Gastroesophageal sphincter (tissue), 4 donors: ENCODE data around the gene PIK3IP1. TPM values are rescaled to one million over a fixed set of nuclear protein-coding genes. Genes with fewer than 3 reads are reported as not detected.

Source experiments
- ATAC-seq: fragments of 150-250 bp; one replicate; pipeline ENCODE4 v1.9.1; 2016; ENCODE audit warnings: mild to moderate bottlenecking, moderate library complexity
- H3K27ac ChIP-seq, 4 donors: fragments of 200-600 bp; sonication (generic) in 3 of 4; 1 replicate in 3 of 4; 2 replicates in 1 of 4; pipeline ENCODE4 v1.5.1; 2016 to 2019
- H3K27me3 ChIP-seq: fragments of 200-600 bp; sonication (generic); one replicate; pipeline ENCODE4 v1.5.1; 2019
- H3K36me3 ChIP-seq, 2 donors: fragments of 200-600 bp; sonication (generic); one replicate each; pipeline ENCODE4 v1.5.1; 2019; ENCODE audit warnings: control low read depth in 1 of 2
- H3K4me1 ChIP-seq, 3 donors: fragments of 200-600 bp; sonication (generic); 1 replicate in 2 of 3; 2 replicates in 1 of 3; pipeline ENCODE4 v1.5.1; 2016 to 2019; ENCODE audit warnings: control low read depth in 2 of 3
- H3K4me3 ChIP-seq, 2 donors: fragments of 200-600 bp; sonication (generic); one replicate each; pipeline ENCODE4 v1.5.1; 2019; ENCODE audit warnings: mild to moderate bottlenecking in 1 of 2, moderate library complexity in 1 of 2
- H3K9me3 ChIP-seq, 3 donors: fragments of 200-600 bp; sonication (generic); one replicate each; pipeline ENCODE4 v1.5.1; 2017 to 2019; ENCODE audit warnings: control low read depth in 2 of 3
- EP300 ChIP-seq: sonication (generic); formaldehyde crosslinking; IDR thresholded peaks from one replicate; pipeline ENCODE4 v1.6.1; 2017; ENCODE audit warnings: antibody characterized with exemption, mild to moderate bottlenecking
- POLR2A ChIP-seq, 2 donors: fragments of 450-650 bp; IDR thresholded peaks; one replicate each; pipeline ENCODE4 v1.6.1; 2017; ENCODE audit warnings: antibody characterized with exemption in 2 of 2, mild to moderate bottlenecking in 2 of 2, moderate library complexity in 1 of 2
- POLR2AphosphoS5 ChIP-seq: sonication (generic); formaldehyde crosslinking; IDR thresholded peaks from one replicate; pipeline ENCODE4 v1.6.1; 2017; ENCODE audit warnings: antibody characterized with exemption
- WGBS, 2 donors: methylation state at CpG; one replicate each; pipeline ENCODE4 v1.1.5; 2018; ENCODE audit warnings: low coverage in 1 of 2; 5-methylcytosine and 5-hydroxymethylcytosine counted together
- total RNA-seq, 4 donors: library from RNA; depleted of rRNA; stranded (reverse); fragments of >200 nt; gene quantifications; one replicate each; pipeline ENCODE4 v1.1.0, GENCODE V29; 2016
- TF ChIP-seq, protein P1 (sequence below), 4 experiments: fragments of 200-600 bp in 2 of 4; fragments of 450-650 bp in 2 of 4; sonication (generic) in 1 of 4; IDR thresholded peaks; one replicate each; pipeline ENCODE4 v1.5.1; 2017 to 2019; ENCODE audit warnings: antibody characterized with exemption in 4 of 4, mild to moderate bottlenecking in 2 of 4, moderate library complexity in 2 of 4

The PIK3IP1 gene
- total RNA-seq, 4 donors from 2014 or later, result 28.8 to 53.7 (median 37.8) TPM

DNA sequence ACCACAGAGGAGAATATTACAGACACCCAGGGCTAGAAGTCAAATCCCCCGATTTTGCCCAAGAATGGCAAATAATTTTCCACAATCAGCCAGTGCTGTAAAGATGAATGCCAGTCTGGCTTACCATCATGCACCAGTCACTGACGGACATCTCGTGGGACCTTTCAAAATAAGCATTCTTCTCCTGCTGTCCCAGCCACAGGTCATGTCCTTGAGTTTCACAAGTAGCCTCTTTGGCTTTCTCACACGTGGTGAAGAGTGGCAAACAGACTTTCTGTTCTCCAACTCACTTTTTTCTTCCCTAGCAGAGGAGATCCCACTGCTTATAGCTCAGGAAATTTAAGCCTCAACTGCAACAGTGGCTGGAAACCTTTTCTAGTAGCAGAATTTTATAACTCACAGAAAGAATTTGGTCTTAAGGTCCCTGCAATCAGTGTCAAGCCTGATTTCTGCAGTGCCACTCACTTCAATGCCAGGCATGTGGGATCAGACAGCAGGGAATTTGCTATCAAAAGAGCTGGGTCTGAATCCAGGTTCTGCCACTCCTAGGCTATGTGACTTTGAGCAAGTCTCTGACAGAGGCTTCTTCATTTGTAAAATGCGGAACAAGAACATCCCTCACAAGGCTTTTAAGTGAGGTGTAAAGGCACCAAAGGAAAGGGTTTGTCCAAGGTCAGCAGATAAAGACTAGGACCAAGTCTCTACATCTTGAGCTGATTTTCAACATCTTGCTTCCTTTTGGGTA lies 3.6 kb downstream of the PIK3IP1 start:
- Histone ChIP-seq H3K36me3 (peaks cover 0 to 59% of the 10 kb centered on the region in 2 donors), H3K4me3 (peak overlapping the region in 1 of 2 donors; percentile 86), H3K27me3 (no peaks in the 10 kb centered on the region), H3K9me3 (no peaks in the 10 kb centered on the region), H3K27ac (peak overlapping the region in 3 of 4 donors; percentile 93 to 99 (median 98)), H3K4me1 (peaks cover 0 to 75% (median 18%) of the 10 kb centered on the region in 3 donors)
- TF ChIP-seq EP300 (no peak), POLR2A (IDR thresholded peaks at IDR 0.05) (no peak), POLR2AphosphoS5 (no peak)
- TF ChIP-seq, protein P1, sequence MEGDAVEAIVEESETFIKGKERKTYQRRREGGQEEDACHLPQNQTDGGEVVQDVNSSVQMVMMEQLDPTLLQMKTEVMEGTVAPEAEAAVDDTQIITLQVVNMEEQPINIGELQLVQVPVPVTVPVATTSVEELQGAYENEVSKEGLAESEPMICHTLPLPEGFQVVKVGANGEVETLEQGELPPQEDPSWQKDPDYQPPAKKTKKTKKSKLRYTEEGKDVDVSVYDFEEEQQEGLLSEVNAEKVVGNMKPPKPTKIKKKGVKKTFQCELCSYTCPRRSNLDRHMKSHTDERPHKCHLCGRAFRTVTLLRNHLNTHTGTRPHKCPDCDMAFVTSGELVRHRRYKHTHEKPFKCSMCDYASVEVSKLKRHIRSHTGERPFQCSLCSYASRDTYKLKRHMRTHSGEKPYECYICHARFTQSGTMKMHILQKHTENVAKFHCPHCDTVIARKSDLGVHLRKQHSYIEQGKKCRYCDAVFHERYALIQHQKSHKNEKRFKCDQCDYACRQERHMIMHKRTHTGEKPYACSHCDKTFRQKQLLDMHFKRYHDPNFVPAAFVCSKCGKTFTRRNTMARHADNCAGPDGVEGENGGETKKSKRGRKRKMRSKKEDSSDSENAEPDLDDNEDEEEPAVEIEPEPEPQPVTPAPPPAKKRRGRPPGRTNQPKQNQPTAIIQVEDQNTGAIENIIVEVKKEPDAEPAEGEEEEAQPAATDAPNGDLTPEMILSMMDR (IDR thresholded peaks at IDR 0.05), result no peak
- no peak for ATAC-seq
- 65 to 74% methylated on average over 4 to 5 of the region's 5 CpGs for WGBS, 2 donors

DNA sequence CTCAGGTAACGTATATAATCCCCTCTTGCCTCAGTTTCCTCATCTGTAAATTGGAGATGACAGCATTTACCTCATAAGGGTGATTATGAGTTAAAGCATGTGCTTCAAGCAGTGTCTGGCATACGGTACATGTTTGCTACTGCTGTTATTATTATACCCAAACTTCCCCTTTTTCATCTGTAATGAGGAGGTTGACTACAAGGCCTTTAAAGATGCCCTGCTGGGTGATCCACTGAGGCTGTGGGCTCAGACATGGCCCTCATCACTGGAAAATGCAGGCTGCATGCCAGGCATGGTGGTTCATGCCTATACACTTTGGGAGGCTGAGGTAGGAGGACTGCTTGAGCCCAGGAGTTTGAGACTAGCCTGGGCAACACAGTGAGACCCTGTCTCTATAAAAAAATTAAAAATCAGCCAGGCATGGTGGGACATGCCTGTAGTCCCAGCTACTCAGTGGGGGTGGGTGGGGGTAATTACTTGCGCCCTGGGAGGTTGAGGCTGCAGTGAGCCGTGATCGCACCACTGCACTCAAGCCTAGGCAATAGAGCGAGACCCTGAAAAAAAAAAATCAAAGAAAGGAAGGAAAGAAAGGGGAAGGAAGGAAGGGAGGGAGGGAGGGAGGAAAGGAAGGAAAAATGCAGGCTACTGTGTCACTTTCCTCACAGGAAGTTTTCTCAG lies 4.3 kb downstream of the PIK3IP1 start:
- 92 to 100% methylated on average over 1 to 5 of the region's 6 CpGs for WGBS, 2 donors
- TF ChIP-seq POLR2AphosphoS5, result no peak
- TF ChIP-seq, protein P1 (IDR thresholded peaks at IDR 0.05), result no peak
- Histone ChIP-seq H3K36me3 (peaks cover 0 to 66% of the 10 kb centered on the region in 2 donors), H3K4me3 (no peak overlapping the region), H3K9me3 (no peaks in the 10 kb centered on the region), H3K27me3 (no peaks in the 10 kb centered on the region), H3K27ac (peak overlapping the region in 3 of 4 donors; percentile 93 to 99 (median 98)), H3K4me1 (peaks cover 0 to 68% (median 16%) of the 10 kb centered on the region in 3 donors)
- no peak for ATAC-seq

DNA sequence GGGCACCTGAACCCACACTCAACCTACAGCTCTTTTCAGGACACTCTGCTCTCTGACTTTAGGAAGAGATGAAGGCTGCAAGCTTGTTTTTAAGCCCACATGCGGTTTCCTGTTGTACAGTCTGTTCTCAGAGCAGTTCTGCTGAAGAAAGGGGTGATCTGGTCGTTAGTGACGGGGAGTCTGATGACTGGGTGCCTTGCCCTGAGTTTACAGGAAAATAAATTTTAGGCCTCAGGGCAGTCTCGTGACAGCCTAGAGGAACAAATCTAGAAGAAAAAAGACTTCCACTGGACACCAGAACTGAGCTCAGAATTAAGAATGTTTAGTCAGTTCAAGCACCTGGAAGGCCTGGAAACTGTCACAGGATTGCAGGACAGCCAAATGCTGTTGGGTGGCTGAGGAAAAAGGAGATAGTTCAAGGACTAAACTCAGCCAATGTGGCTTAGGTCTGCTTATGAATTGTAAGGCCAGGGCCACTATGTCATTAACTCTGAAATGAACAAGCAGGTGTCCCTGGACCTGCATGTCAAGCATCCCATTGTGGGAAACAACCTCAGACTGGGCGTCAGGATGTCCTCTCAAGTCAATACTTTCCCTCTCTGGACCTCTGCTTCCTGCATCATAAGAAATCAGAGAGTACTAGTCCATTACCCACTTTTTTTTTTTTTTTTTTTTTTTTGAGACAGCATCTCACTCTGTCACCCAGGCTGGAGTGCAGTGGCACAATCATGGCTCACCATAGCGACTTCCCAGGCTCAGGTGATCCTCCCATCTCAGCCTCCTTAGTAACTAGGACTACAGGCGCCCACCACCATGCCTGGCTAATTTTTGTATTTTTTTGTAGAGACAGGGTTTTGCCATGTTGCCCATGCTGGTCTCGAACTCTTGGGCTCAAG lies 5.7 kb downstream of the PIK3IP1 start:
- peaks cover 0 to 80% of the 10 kb centered on the region in 2 donors for H3K36me3 ChIP-seq
- no peak for ATAC-seq
- TF ChIP-seq POLR2AphosphoS5, result peak; percentile 9
- TF ChIP-seq POLR2A (IDR thresholded peaks at IDR 0.05), result no peak

DNA sequence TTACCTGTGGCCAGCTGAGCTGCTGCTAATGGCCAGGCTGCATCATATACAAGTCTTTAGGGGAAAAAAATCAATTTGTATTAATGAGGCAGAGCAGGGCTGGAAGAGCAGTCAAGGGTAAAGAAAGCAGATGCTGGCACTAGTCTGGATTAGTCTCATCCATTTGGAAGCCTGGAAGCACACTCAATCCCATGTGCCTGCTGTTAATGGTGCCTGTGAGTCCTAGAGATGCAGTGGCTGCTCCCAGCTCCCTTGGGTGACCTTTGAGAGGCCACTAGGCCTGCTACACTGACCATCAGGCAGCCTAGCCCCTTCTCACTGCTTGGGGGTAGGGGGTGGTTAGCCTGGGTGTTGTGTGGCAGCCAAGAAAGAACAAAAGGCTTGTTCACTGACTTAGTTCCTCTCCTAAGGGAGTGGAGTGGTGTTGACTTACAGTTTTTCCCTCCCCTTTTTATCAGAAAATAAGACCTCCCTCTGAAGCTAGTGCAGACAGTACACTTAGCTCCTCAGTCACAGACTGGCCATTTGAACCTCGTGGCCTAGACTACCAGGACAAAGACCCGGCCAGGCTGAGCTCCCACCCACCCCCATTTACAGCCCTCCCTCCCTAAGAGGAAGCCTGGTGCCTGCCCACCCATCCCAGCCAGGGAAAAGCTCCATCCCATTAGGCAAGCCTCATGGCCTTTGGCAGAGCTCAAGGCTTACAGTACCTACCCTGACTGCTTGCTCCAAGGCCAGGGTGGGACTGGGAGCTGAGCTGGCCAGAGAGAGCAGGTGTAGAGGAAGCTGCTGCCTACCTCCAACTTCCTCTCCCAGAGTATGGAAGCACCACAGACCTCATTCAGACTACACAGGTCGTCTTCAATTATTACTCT lies 7.8 kb downstream of the PIK3IP1 start:
- H3K4me3 ChIP-seq, result no peak overlapping the region
- TF ChIP-seq POLR2A (IDR thresholded peaks at IDR 0.05), result no peak
- no peak for TF ChIP-seq POLR2AphosphoS5
- TF ChIP-seq, protein P1 (IDR thresholded peaks at IDR 0.05), result no peak
- no peak for TF ChIP-seq EP300
- peak overlapping the region in 3 of 4 donors; percentile 55 to 99 (median 98) for H3K27ac ChIP-seq
- peaks cover 0 to 99% of the 10 kb centered on the region in 2 donors for H3K36me3 ChIP-seq
- H3K9me3 ChIP-seq, result no peaks in the 10 kb centered on the region
- ATAC-seq, result no peak
- H3K27me3 ChIP-seq, result no peaks in the 10 kb centered on the region
- 43% methylated on average over 1 of the region's 3 CpGs; no CpG with 5 or more reads in 1 of the 2 donors for WGBS, 2 donors
- peaks cover 0 to 58% (median 6%) of the 10 kb centered on the region in 3 donors for H3K4me1 ChIP-seq

More for the DNA sequence above, 5.7 kb downstream of the PIK3IP1 start:
- 67 to 75% methylated on average over 1 to 7 of the region's 8 CpGs for WGBS, 2 donors
- Histone ChIP-seq H3K9me3 (no peaks in the 10 kb centered on the region), H3K27me3 (no peaks in the 10 kb centered on the region), H3K4me1 (peaks cover 0 to 67% (median 12%) of the 10 kb centered on the region in 3 donors), H3K4me3 (no peak overlapping the region), H3K27ac (peak overlapping the region in 3 of 4 donors; percentile 74 to 99 (median 98))
